GM12872 (cell line): Measurements from ENCODE around the gene SLC6A20.

ENCODE experiments used
- CTCF ChIP-seq: IDR thresholded peaks from 3 replicates; pipeline ENCODE4 v1.5.1; 2011; ENCODE audit warnings: low read depth, mild to moderate bottlenecking, low read length, moderate library complexity; ENCODE audit not compliant: insufficient read depth

Gene SLC6A20

GRCh38 chr3:45741742-45742460, 54.4 kb downstream of the SLC6A20 start:
- no peak for TF ChIP-seq CTCF

GRCh38 chr3:45741247-45741646, 55.1 kb downstream of the SLC6A20 start:
- no peak for TF ChIP-seq CTCF

GRCh38 chr3:45739991-45740390, 56.3 kb downstream of the SLC6A20 start:
- TF ChIP-seq CTCF = no peak

GRCh38 chr3:45737234-45737633, 59.1 kb downstream of the SLC6A20 start:
- TF ChIP-seq CTCF = no peak

- TF ChIP-seq CTCF = no peak
Observed at GRCh38 chr3:45736707-45737106, 59.6 kb downstream of the SLC6A20 start.

- TF ChIP-seq CTCF = no peak
Observed at GRCh38 chr3:45730409-45731154, 65.8 kb downstream of the SLC6A20 start.

- TF ChIP-seq CTCF = no peak
Observed at GRCh38 chr3:45729614-45730013, 66.7 kb downstream of the SLC6A20 start.
